ENCODE results near the gene FGF18. TPM values are rescaled to one million over a fixed set of nuclear protein-coding genes. Genes with fewer than 3 reads are reported as not detected.

Gene FGF18
- total and polyA plus RNA-seq, 2 donors (not counting 3 experiments of a cell fraction or from before 2014, with no cell fraction given) = 0.04 to 0.27 TPM

DNA sequence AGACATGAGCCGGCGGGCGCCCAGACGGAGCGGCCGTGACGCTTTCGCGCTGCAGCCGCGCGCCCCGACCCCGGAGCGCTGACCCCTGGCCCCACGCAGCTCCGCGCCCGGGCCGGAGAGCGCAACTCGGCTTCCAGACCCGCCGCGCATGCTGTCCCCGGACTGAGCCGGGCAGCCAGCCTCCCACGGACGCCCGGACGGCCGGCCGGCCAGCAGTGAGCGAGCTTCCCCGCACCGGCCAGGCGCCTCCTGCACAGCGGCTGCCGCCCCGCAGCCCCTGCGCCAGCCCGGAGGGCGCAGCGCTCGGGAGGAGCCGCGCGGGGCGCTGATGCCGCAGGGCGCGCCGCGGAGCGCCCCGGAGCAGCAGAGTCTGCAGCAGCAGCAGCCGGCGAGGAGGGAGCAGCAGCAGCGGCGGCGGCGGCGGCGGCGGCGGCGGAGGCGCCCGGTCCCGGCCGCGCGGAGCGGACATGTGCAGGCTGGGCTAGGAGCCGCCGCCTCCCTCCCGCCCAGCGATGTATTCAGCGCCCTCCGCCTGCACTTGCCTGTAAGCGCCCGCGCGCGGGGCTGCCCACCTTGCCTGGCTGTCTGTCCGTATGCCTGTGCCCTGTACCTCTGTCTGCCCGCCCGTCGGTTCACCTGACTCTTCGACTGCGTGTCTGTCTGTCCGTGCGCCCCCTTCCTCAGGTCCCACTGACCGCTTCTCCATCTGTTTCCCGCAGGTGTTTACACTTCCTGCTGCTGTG is 412 bp downstream of the FGF18 start:
- Histone ChIP-seq H3K27me3 (ENCODE audit: control insufficient read depth in 2 of 2, insufficient read depth in 2 of 2, low read length in 2 of 2) (peaks cover 5 to 25% of the 10 kb centered on the region in 2 experiments), H3K9me1 (replicated peaks; ENCODE audit: control insufficient read depth, extremely low read depth, insufficient read depth, low read length) (no peaks in the 10 kb centered on the region), H3K36me3 (ENCODE audit: control insufficient read depth in 2 of 2, extremely low read depth in 1 of 2, insufficient read depth in 2 of 2, low read length in 2 of 2) (no peaks in the 10 kb centered on the region), H3K27ac (ENCODE audit: insufficient read depth, low read depth, low read length) (no peak overlapping the region), H3K4me1 (ENCODE audit: control insufficient read depth, extremely low read depth, insufficient read depth, low read length) (peaks cover 13% of the 10 kb centered on the region), H3K79me2 (ENCODE audit: control insufficient read depth, insufficient read depth, low read length) (no peaks in the 10 kb centered on the region), H4K20me1 (replicated peaks; ENCODE audit: control insufficient read depth, extremely low read depth, insufficient read depth, low read length) (no peaks in the 10 kb centered on the region), H3K9me3 (replicated peaks; ENCODE audit: control insufficient read depth, insufficient read depth, low read length) (no peaks in the 10 kb centered on the region), H3K4me2 (ENCODE audit: insufficient read depth, low read length) (peak overlapping the region; percentile 28), H3K4me3 (replicated peaks in 1 of 3; ENCODE audit: insufficient read depth in 1 of 3, low read depth in 1 of 3, low read length in 3 of 3) (peak overlapping the region in 1 of 3 experiments; percentile 23), H3K9ac (replicated peaks; ENCODE audit: extremely low read depth, insufficient read depth, low read length) (no peak overlapping the region), H2AFZ (ENCODE audit: low read depth, low read length) (no peak overlapping the region)
- DNase-seq (ENCODE audit: low read depth, low spot score) (no peak), FAIRE-seq (no peak)
- TF ChIP-seq POLR2AphosphoS5 (IDR thresholded peaks at IDR 0.05; ENCODE audit: insufficient read depth, low read depth, low read length) = no peak
- peak; percentile 65 for TF ChIP-seq EZH2 (IDR thresholded peaks at IDR 0.05; ENCODE audit: borderline replicate concordance, low read depth, low read length, severe bottlenecking)
- TF ChIP-seq GATA2 (IDR thresholded peaks at IDR 0.05; ENCODE audit: insufficient read depth, insufficient read length, low read depth, low read length) = no peak
- POLR2A ChIA-PET = interaction anchor here (1.4 kb wide), 1 partner anchor 487 kb away, joined by 4 read pairs; no protein-coding TSS in a partner anchor
- dilution Hi-C loops (cut with MboI; ENCODE audit: extremely low pct_ligation_motif_present, low sequenced_read_pairs) (no loop called here), intact Hi-C loops (cut with micrococcal nuclease) (loop anchor here (1.0 to 5.0 kb wide), 7 partner anchors 64 to 862 kb away; partner anchors contain the start of genes FBXW11 and UBTD2)
- CTCF ChIA-PET = interaction anchor here (0.7 to 3.2 kb wide), 38 partner anchors 8 to 768 kb away, joined by 3 to 77 read pairs (median 5); partner anchors contain the start of gene STK10
- BruUV-seq (replicated peaks) = no TSS peak

DNA sequence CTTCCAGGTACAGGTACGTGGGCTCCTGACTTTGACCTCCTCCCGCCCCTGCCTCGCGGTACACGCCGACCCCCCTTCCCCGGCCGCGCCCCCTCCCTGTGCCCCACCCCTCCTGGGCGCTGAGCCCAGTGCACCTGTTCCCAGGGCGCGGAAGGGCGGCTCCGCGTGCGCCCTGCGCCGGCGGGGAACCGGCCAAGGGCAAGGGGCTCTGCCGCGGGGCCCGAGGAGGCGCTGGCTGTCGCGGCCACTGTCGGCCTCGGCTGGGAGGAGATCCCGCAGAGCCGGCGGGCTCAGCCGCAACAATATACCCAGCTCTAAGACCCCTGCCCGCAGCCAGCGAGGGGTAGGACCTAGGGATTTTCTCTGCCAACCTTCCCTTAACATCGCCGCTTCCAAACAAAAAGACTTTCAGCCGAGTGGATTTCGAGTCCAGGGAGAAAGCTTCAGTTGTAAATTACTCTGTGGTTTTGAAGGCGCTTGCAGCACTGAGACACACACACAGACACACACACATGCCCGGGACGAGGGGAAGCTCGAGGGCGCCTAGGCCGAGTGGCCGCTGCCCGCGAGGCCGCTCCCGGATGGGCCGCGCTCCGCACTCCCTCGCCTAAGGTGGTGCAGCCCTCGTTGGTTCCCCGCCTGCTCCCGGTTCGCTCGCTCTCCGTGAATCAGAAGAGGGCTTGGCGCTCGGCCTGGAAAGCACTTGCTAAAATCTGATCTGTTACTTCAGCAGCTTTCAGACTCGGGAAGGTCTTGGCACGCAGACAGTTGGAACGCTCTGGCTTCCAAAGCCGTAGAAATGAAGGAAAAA is 1.2 kb downstream of the FGF18 start:
- H3K9me1 ChIP-seq (replicated peaks; ENCODE audit: control insufficient read depth, extremely low read depth, insufficient read depth, low read length) = no peaks in the 10 kb centered on the region
- peaks cover 5 to 25% of the 10 kb centered on the region in 2 experiments for H3K27me3 ChIP-seq (ENCODE audit: control insufficient read depth in 2 of 2, insufficient read depth in 2 of 2, low read length in 2 of 2)
- H3K4me2 ChIP-seq (ENCODE audit: insufficient read depth, low read length) = peak overlapping the region; percentile 30
- H2AFZ ChIP-seq (ENCODE audit: low read depth, low read length) = no peak overlapping the region
- intact Hi-C loops (cut with micrococcal nuclease) (loop anchor here (1.0 kb wide), 1 partner anchor 30 kb away; no protein-coding TSS in a partner anchor), dilution Hi-C loops (cut with MboI; ENCODE audit: extremely low pct_ligation_motif_present, low sequenced_read_pairs) (no loop called here)
- no peak overlapping the region for H3K9ac ChIP-seq (replicated peaks; ENCODE audit: extremely low read depth, insufficient read depth, low read length)
- H3K27ac ChIP-seq (ENCODE audit: insufficient read depth, low read depth, low read length) = no peak overlapping the region
- ChIA-PET POLR2A (interaction anchor here (0.6 kb wide), 1 partner anchor 53 kb away, joined by 3 read pairs; no protein-coding TSS in a partner anchor), CTCF (interaction anchor here (1.2 to 3.4 kb wide), 5 partner anchors 33 to 488 kb away, joined by 3 to 39 read pairs (median 8); no protein-coding TSS in a partner anchor)
- TF ChIP-seq, protein P1, sequence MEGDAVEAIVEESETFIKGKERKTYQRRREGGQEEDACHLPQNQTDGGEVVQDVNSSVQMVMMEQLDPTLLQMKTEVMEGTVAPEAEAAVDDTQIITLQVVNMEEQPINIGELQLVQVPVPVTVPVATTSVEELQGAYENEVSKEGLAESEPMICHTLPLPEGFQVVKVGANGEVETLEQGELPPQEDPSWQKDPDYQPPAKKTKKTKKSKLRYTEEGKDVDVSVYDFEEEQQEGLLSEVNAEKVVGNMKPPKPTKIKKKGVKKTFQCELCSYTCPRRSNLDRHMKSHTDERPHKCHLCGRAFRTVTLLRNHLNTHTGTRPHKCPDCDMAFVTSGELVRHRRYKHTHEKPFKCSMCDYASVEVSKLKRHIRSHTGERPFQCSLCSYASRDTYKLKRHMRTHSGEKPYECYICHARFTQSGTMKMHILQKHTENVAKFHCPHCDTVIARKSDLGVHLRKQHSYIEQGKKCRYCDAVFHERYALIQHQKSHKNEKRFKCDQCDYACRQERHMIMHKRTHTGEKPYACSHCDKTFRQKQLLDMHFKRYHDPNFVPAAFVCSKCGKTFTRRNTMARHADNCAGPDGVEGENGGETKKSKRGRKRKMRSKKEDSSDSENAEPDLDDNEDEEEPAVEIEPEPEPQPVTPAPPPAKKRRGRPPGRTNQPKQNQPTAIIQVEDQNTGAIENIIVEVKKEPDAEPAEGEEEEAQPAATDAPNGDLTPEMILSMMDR (IDR thresholded peaks at IDR 0.05; ENCODE audit: extremely low read depth in 1 of 2, insufficient read depth in 1 of 2, low read depth in 1 of 2, low read length in 2 of 2) = no peak
- peak; percentile 96 for TF ChIP-seq EZH2 (IDR thresholded peaks at IDR 0.05; ENCODE audit: borderline replicate concordance, low read depth, low read length, severe bottlenecking)
- H4K20me1 ChIP-seq (replicated peaks; ENCODE audit: control insufficient read depth, extremely low read depth, insufficient read depth, low read length) = no peaks in the 10 kb centered on the region
- H3K4me1 ChIP-seq (ENCODE audit: control insufficient read depth, extremely low read depth, insufficient read depth, low read length) = peaks cover 13% of the 10 kb centered on the region
- no TSS peak for BruUV-seq (replicated peaks)
- H3K9me3 ChIP-seq (replicated peaks; ENCODE audit: control insufficient read depth, insufficient read depth, low read length) = no peaks in the 10 kb centered on the region
- H3K36me3 ChIP-seq (ENCODE audit: control insufficient read depth in 2 of 2, extremely low read depth in 1 of 2, insufficient read depth in 2 of 2, low read length in 2 of 2) = no peaks in the 10 kb centered on the region
- H3K4me3 ChIP-seq (replicated peaks in 1 of 3; ENCODE audit: insufficient read depth in 1 of 3, low read depth in 1 of 3, low read length in 3 of 3) = peak overlapping the region in 1 of 3 experiments; percentile 12
- DNase-seq (ENCODE audit: low read depth, low spot score) (peak; percentile 58), FAIRE-seq (no peak)
- H3K79me2 ChIP-seq (ENCODE audit: control insufficient read depth, insufficient read depth, low read length) = no peaks in the 10 kb centered on the region

All from endothelial cell of umbilical vein (primary cell).